T-helper 1 cell treated with Interleukin-12 subunit alpha and Interleukin-12 subunit beta and Interleukin-4 antibody, amounts not matched to agents 30 ng/mL and 1 ng/mL, for 36 hours (primary cell): ENCODE results near the gene BPIFB6. TPM values are rescaled to one million over a fixed set of nuclear protein-coding genes. Genes with fewer than 3 reads are reported as not detected.
"Not testable (repeated sequence)": the region's sequence is repeated elsewhere in the genome, so short reads cannot be mapped to it uniquely, and the experiment has no call there.

Experiments used
- intact Hi-C: fragments of 100-400 bp; cut with micrococcal nuclease; formaldehyde crosslinking; loops from one replicate; pipeline ENCODE4 v1.15.1; 2024
- total RNA-seq: library from RNA; stranded (reverse); gene quantifications from 2 replicates; pipeline ENCODE4 v1.2.3, GENCODE V29; 2022

BPIFB6 gene
- total RNA-seq, 1 donor from 2014 or later = not detected

DNA sequence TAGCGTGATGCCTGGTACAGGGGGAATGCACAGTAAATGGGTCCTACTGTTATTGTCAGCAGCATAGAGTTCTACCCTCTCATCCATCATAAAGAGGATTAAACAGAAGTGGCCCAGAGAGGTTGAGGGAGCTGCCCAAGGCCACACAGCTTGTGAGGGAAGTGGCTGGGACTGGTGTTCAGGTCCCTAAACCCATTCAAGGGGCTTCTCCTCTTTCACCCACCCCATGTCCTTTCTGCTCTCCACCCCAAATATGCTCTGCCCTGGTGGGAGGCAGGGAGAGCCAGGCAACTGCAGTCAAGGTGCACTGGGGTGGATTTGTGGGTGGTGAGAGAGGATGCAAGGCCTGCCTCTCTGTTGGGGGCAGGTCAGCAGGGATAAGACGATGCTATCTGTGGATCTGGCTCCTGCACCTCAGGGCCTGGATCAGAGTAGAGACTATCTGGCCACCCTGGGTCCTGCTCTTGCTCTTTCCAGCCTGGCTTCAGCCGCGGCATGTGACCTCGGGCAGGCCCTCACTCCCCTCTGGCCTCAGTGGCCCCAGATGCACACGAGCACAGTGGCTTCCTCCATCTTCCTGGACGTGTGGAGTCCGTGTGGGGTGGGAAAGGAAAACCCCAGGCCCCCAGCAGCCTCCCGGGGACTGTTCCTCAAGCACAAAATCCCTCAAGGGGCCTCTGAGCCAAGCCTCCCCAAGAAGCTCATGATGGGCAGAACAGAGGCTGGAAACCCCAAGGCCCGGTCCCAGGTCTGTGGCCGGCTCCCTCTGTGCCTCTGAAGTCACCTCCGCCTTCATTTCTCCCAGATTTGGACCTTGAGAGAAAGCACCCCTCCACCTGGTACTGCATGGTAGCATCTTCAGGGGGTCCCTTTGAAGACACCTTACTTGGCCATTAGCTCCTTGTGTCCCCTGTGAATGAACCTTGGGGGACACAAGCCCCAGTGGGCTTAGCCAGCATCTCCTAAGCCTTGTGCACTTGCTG, 3.4 kb upstream of the BPIFB6 start:
- intact Hi-C loops = no loop called here

DNA sequence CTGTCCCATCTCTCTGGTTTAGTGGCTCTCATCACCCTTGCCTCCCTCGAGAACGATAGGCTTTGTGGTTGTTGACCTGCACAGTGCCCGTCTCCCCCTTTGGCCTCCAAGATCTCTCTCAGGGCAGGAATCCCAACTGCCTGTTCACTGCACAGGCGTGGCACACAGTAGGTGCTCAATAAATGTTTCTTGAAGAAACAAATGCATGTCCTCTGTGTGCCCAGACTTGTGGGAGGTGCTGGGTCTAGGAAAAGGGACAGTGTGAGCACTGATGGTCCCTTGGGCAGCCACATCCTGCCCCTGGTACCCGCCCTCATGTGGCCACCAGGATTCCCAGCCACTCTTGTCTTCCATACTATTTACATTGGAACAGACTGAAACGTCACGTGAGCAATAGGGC, 2.6 kb upstream of the BPIFB6 start:
- intact Hi-C loops = no loop called here

- intact Hi-C loops = no loop called here
Observed at GRCh38 chr20:33030076-33030475, 1.4 kb upstream of the BPIFB6 start.

DNA sequence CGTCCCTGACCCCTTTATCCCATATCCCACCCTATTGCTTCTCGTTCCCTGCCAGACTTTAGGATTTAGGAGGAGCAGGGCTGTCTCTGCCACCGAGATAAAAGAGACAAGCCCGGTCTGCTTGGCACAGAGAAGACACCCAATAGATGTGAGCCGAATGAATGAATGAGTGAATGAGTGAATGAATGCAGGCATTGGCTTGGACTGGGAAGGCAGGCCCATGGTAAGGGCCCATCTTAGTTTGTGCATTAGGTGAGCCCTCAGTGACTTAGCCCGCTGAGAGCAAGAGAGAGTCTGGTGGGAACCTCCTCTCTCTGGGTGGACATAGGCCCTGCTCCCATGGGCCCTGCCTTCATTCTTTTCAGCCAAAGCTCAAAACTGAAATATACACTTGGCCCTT, 879 bp upstream of the BPIFB6 start:
- intact Hi-C loops = no loop called here

- intact Hi-C loops = no loop called here
Observed at GRCh38 chr20:33032555-33032954, 1.1 kb downstream of the BPIFB6 start.

DNA sequence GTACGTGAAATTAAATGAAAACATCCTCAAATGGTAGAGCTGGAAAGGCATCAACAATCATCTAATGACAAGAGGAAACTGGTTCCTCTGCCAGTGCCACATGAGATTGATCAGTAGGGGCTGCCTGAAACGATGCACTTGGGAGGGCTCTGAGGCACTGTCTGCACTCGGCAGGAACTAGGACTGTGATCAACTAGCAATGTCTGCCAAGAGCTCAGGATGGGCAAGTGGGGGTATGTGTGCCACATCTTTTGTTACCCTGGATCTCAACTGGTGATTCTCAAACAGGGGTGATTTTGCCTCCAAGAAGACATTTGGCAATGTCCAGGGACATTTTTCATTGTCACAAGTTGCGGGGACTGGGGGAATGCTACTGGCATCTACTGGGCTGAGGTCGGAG, 1.9 kb downstream of the BPIFB6 start:
- intact Hi-C loops = no loop called here

DNA sequence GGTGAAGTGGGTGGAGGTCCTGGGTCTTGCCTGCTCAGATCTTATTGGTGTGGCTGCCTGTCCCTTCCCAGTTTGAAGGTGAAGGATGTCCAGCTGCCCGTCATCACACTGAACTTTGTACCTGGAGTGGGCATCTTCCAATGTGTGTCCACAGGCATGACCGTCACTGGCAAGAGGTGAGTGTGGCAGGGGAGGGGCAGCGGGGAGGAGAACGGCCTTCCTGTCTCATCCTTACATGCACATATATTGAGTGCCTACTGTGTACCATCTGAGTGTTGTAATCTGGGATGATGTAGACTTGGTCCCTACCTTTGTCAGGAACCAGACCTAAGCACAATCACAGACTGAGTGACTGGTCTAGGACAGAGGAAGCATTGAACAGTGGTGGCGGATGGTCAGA, 2.7 kb downstream of the BPIFB6 start:
- intact Hi-C loops = no loop called here

GRCh38 chr20:33034901-33035492, 3.5 kb downstream of the BPIFB6 start:
- intact Hi-C loops = no loop called here

DNA sequence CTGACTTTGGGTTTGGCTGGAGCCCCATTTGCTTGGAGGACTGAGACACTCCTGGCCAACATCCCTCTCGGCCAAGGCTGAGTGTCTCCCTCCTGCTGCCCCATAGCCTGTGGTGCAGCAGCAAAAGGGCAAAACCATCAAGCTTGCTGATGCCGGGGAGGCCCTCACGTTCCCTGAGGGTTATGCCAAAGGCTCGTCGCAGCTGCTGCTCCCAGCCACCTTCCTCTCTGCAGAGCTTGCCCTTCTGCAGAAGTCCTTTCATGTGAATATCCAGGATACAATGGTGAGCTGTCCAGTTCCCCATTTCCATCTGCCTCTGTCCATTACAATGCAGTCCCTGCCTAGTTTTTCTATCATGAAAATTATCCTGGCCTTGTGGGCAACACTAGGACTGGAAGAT, 6.0 kb downstream of the BPIFB6 start:
- intact Hi-C loops = no loop called here

DNA sequence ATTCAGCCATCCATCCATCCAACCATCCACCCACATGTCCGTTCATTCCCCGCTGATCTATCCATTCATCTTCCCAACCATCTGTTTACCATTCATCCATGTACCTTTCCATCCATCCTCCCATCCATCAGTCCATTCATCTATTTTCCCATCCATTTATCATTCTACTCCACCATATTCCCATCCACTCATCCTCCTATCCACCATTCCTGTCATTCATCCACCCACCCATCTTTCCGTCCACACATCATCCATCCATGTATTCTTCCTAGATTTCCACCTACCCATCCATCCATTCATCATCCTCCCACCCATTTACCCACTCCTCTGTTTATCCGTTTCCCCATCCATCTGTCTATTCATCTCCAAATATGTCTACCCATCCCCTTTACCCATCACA, 6.8 kb downstream of the BPIFB6 start:
- intact Hi-C loops = no loop called here

DNA sequence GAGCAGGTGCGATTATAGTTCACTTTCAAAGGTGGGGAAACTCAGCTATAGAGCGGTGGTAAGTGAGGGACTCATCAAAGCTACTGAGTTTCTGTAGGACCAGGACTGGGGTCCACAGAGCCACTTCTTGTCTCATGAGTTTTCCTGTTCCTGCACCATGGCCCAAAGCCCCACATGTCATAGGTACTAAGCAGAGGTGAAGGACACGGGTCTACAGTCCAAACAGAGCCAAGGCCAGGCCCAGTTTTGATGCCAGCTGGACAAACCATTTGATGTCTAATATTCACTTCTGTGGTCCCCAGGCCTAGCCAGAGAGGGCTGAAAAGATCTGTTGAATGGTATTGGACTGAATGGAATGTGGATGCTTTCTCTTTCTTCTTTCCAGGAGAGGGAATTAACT, 11.0 kb downstream of the BPIFB6 start:
- intact Hi-C loops = no loop called here

- intact Hi-C loops = no loop called here
Observed at GRCh38 chr20:33042983-33043730, 11.7 kb downstream of the BPIFB6 start.

DNA sequence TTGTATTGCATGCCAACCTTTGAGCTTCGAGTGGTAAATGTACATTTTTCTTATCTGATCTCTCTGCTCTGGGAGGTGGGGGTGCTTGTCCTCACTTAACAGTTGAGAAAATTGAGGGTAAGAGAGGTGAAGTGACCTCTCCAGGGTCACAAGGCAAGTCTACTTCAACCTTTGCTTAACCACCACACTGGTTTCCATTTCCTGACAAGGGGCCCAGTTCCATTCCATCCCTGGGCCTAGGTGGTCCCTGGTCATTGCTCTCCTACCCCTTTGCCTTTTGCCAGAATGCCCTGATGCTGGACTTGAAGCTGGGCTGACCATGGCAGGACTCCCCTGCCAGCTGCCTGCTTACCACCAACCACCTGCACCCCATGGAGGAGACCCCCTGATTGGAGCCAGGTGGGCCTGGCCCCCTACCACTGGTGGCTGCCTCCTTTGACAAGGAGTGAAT, 12.3 kb downstream of the BPIFB6 start:
- intact Hi-C loops = no loop called here

DNA sequence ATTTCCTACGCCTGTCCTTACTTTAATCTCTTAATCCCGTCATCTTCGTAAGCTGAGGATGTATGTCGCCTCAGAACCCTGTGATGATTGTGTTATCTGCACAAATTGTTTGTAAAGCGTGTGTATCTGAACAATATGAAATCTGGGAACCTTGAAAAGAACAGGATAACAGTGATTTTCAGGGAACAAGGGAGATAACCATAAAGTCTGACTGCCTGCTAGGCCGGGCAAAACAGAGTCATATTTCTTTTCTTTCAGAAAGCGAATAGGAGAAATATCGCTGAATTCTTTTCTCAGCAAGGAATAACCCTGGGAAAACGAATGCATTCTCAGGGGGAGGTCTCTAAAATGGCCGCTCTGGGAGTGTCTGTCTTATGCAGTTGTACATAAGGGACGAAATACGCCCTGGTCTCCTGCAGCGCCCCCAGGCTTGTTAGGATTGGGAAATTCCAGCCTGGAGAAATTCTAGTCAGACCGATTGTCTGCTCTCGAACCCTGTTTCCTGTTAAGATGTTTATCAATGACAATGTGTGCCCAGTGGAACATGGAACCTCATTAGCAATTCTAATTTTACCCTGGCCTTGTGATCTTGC, 13.8 kb downstream of the BPIFB6 start:
- intact Hi-C loops = not testable (repeated sequence)

- intact Hi-C loops = no loop called here
Observed at GRCh38 chr20:33046412-33046811, 15.0 kb downstream of the BPIFB6 start.

GRCh38 chr20:33051333-33051732, 19.9 kb downstream of the BPIFB6 start:
- intact Hi-C loops = no loop called here

- intact Hi-C loops = no loop called here
Observed at GRCh38 chr20:33053291-33054106, 22.1 kb downstream of the BPIFB6 start, which contains the start of gene BPIFB3. Gene BPIFB3, plus strand, starts transcription at chr20:33053903. Its CDS starts 1,533 bp downstream, at chr20:33055436.

DNA sequence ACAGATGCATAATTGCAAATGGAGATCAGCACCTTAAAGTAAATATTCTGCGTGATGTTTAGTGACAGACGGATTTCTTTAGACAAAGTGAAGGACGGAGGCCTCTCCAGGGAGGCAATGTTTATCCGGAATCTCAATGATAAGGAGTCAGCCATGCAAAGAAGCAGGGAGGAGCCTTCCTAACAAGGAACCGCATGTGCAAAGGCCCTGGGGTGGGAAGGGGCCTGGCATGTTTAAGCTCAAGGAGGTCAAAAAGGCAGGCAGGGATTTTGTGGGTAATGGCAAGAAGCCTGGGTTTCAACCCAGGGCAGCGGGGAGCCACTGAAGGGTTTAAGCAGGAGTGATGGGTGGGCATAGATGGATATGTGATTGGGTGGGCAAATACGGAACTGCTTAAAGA, 22.9 kb downstream of the BPIFB6 start:
- intact Hi-C loops = no loop called here

DNA sequence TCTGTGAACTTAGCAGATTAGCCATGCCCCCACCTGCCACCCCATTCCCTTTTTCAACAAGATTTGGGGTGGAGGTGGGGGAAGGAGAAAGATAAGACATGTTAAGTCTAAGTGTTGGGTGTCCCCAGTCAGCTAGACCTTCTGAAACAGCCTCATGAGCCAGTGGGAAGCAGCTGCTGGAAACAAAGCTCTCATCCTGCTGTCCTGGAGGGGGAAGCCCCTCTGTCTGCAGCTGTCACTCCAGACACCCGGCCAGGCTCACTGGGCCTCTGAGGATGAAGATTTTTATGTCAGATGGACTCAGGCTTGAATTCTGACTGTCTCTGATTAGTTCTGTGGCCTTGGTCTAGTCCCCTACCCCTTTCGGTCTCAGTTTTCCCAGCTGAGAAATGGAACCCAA, 23.3 kb downstream of the BPIFB6 start:
- intact Hi-C loops = no loop called here

- intact Hi-C loops = no loop called here
Observed at GRCh38 chr20:33059136-33059535, 27.7 kb downstream of the BPIFB6 start.
